ENCODE data around the gene LENG1. TPM values are rescaled to one million over a fixed set of nuclear protein-coding genes. Genes with fewer than 3 reads are reported as not detected.

LENG1 gene
- total and polyA plus RNA-seq, 5 experiments from 2014 or later = 7.7 to 20.5 (median 13.9) TPM

GRCh38 chr19:54136864-54137698 lies 22.4 kb downstream of the LENG1 start:
- peaks cover 26 to 52% (median 51%) of the 10 kb centered on the region in 4 donors for H3K4me1 Mint-ChIP-seq
- no peaks in the 10 kb centered on the region for H3K27me3 Mint-ChIP-seq
- ATAC-seq (peak; percentile 80), DNase-seq (peak; percentile 95 to 100 (median 100))
- H3K4me3 Mint-ChIP-seq = peak overlapping the region; percentile 78 to 94 (median 90)
- H3K9me3 Mint-ChIP-seq = no peaks in the 10 kb centered on the region
- peaks cover 0 to 11% (median 0%) of the 10 kb centered on the region in 3 donors for H3K36me3 Mint-ChIP-seq
- POLR2A ChIA-PET = interaction anchor here (0.6 to 4.5 kb wide), 27 partner anchors 11 to 1947 kb away, joined by 3 to 129 read pairs (median 4); partner anchors contain the start of genes LENG1, LENG8, LENG9 and MBOAT7
- peak overlapping the region; percentile 14 to 95 (median 90) for H3K27ac Mint-ChIP-seq

DNA sequence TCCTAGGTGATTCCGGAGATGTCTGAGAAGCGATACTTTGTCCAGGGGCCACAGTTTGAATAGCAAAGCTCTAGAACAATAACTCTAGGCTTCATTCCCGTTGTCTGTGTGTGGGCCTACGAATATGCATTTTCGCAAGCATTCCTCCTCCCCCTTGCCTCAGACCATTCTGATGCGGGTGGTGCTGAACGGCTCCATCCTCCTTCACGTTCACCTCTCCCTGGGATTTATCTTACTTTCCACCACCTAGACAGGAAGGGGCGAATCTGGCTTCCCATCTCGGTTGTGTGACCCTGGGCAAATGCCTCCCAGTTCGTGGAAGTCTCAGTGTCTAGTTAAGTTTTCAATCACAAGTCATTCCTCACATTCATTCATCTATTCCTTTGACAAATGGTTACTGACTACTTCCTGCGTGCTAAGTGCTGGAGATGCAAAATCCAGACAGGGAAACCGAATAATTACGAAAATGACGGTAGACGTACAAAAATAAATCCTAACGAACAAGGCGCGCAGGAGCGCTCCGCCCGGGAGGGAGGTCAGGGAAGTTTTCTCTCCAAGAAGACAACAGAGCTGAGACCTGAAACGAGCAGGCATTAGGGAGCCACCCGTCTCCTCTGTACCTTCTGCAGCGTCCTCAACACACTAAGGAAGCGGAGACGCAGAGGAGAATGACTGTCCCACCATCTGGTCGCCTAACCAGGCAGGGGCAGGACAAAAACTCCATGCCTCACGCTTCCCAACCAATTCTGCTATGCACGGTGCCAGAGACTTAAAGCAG lies 23.2 kb downstream of the LENG1 start:
- H3K27ac Mint-ChIP-seq = peak overlapping the region; percentile 14 to 95 (median 90)
- H3K36me3 Mint-ChIP-seq = peaks cover 0 to 14% (median 2%) of the 10 kb centered on the region in 3 donors
- peaks cover 23 to 49% (median 45%) of the 10 kb centered on the region in 4 donors for H3K4me1 Mint-ChIP-seq
- H3K9me3 Mint-ChIP-seq = no peaks in the 10 kb centered on the region
- DNase-seq = peak in 1 of 10 donors; percentile 15
- peak overlapping the region; percentile 78 to 94 (median 90) for H3K4me3 Mint-ChIP-seq
- POLR2A ChIA-PET = interaction anchor here (0.7 to 4.5 kb wide), 19 partner anchors 10 to 1518 kb away, joined by 3 to 129 read pairs (median 5); partner anchors contain the start of genes LENG1, LENG8, LENG9 and MBOAT7
- no peak for ATAC-seq
- no peaks in the 10 kb centered on the region for H3K27me3 Mint-ChIP-seq

GRCh38 chr19:54133957-54134590 lies 25.4 kb downstream of the LENG1 start:
- no peak for ATAC-seq
- Mint-ChIP-seq H3K9me3 (no peaks in the 10 kb centered on the region), H3K4me3 (peak overlapping the region in 2 of 10 donors; percentile 4 to 26), H3K27ac (peak overlapping the region in 4 of 10 donors; percentile 33 to 82 (median 60)), H3K4me1 (peaks cover 12 to 29% (median 25%) of the 10 kb centered on the region in 4 donors), H3K36me3 (peaks cover 0 to 12% (median 2%) of the 10 kb centered on the region in 3 donors), H3K27me3 (no peaks in the 10 kb centered on the region)
- no peak for DNase-seq
- POLR2A ChIA-PET = interaction anchor here (0.6 kb wide), 1 partner anchor 58 kb away, joined by 4 read pairs; no protein-coding TSS in a partner anchor

- Mint-ChIP-seq H3K27ac (peak overlapping the region in 2 of 10 donors; percentile 18 to 82), H3K36me3 (peaks cover 0 to 14% (median 3%) of the 10 kb centered on the region in 3 donors), H3K4me3 (no peak overlapping the region), H3K27me3 (no peaks in the 10 kb centered on the region), H3K9me3 (no peaks in the 10 kb centered on the region), H3K4me1 (peaks cover 8 to 23% (median 19%) of the 10 kb centered on the region in 4 donors)
- ATAC-seq (no peak), DNase-seq (peak in 2 of 10 donors; percentile 51 to 69)
- POLR2A ChIA-PET = interaction anchor here (0.6 kb wide), 1 partner anchor 59 kb away, joined by 4 read pairs; no protein-coding TSS in a partner anchor
Observed at GRCh38 chr19:54133312-54133956, 26.1 kb downstream of the LENG1 start.

DNA sequence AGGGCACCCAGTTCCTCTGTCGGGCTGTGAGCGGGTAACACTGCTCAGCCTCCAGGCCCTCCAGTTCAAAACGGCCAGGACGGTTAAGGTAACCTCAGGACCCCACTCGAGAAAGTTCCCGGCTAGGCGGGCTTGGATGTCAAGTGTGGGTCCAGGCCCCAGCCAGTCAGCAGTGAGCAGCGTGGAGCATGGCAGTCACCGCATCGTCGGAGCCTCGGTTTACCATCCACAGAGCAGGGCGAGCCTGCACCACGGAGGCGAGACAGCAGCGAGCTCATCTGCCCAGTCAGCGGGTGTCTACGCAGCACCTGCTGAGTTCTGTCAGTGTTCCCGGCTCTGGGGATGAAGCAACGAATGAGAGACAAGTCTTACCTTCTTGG lies 29.9 kb downstream of the LENG1 start:
- no peak overlapping the region for H3K4me3 Mint-ChIP-seq

GRCh38 chr19:54128796-54129616 lies 30.5 kb downstream of the LENG1 start:
- Mint-ChIP-seq H3K36me3 (peaks cover 0 to 47% (median 4%) of the 10 kb centered on the region in 3 donors), H3K27me3 (no peaks in the 10 kb centered on the region), H3K27ac (no peak overlapping the region), H3K9me3 (no peaks in the 10 kb centered on the region), H3K4me1 (peaks cover 0 to under 1% (median 0%) of the 10 kb centered on the region in 4 donors), H3K4me3 (no peak overlapping the region)
- ATAC-seq = no peak
- POLR2A ChIA-PET = no interaction called here
- no peak for DNase-seq

More for the DNA sequence above, 29.9 kb downstream of the LENG1 start:
- Mint-ChIP-seq H3K9me3 (no peaks in the 10 kb centered on the region), H3K27ac (no peak overlapping the region), H3K27me3 (no peaks in the 10 kb centered on the region), H3K36me3 (peaks cover 0 to 42% (median 4%) of the 10 kb centered on the region in 3 donors), H3K4me1 (peaks cover 2 to 6% (median 4%) of the 10 kb centered on the region in 4 donors)
- ATAC-seq = no peak
- DNase-seq = no peak
- POLR2A ChIA-PET = no interaction called here

- POLR2A ChIA-PET = no interaction called here
- H3K36me3 Mint-ChIP-seq = peaks cover 0 to 51% (median 5%) of the 10 kb centered on the region in 3 donors
- no peak for ATAC-seq
Observed at GRCh38 chr19:54128441-54128725, 31.1 kb downstream of the LENG1 start.

DNA sequence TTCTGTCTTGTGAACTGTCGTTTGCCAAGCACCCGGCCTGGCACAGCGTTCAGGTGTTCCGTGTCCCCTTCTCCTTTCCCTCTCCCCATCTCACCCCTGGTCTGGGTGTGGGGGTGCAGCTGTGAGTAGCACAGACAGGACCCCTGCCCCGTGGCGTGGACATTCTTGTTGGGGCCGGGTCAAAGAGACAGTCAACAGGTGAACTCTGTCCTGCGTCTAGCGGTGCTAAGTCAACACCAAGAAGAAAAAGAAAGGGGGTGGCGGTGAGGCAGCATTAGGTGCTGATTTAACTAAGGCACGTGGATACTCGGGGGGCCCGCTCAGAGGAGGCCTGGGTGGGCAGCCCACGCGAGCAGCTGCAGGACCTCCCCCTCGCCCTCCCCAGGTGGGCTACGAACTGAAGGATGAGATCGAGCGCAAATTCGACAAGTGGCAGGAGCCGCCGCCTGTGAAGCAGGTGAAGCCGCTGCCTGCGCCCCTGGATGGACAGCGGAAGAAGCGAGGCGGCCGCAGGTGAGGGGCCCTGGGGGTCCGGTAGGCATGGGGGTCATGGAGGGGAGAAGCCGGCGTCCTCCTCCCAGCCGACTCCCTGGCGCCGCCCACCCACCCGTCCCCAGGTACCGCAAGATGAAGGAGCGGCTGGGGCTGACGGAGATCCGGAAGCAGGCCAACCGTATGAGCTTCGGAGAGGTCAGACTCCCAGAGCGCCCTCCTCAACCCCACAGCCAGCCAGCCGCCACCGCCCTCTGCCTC lies 31.7 kb downstream of the LENG1 start:
- Mint-ChIP-seq H3K27me3 (no peaks in the 10 kb centered on the region), H3K4me1 (peaks cover 0 to 1% (median 0%) of the 10 kb centered on the region in 4 donors), H3K27ac (peak overlapping the region in 1 of 10 donors; percentile 56), H3K9me3 (no peaks in the 10 kb centered on the region), H3K4me3 (no peak overlapping the region), H3K36me3 (peaks cover 0 to 56% (median 7%) of the 10 kb centered on the region in 3 donors)
- ATAC-seq (no peak), DNase-seq (no peak)
- POLR2A ChIA-PET = no interaction called here

More at GRCh38 chr19:54128441-54128725, 31.1 kb downstream of the LENG1 start:
- H3K4me1 Mint-ChIP-seq = no peaks in the 10 kb centered on the region
- DNase-seq = no peak
- no peak overlapping the region for H3K4me3 Mint-ChIP-seq
- no peaks in the 10 kb centered on the region for H3K27me3 Mint-ChIP-seq
- H3K27ac Mint-ChIP-seq = peak overlapping the region in 1 of 10 donors; percentile 56
- H3K9me3 Mint-ChIP-seq = no peaks in the 10 kb centered on the region

DNA sequence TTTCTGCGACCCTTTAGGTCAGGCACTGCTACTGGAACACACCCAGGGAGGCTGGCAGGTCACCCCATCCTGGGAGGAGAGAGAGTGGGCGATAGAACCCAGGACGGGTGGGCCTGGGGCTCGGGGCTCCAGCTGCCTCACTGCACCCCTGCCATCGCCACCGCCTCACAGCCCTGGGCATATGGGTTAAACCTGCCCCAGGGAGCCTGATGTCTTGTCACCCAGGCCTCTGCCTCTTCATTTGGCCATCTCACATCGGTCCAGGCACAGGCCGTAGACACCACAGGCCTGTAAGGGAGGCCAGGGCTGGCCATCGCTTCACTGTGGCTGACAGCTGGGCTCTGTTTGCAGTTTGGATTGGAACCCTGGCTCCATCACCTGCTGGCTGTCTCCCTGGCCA lies 33.8 kb downstream of the LENG1 start:
- Mint-ChIP-seq H3K27ac (peak overlapping the region in 1 of 10 donors; percentile 29), H3K27me3 (no peaks in the 10 kb centered on the region), H3K4me1 (peaks cover 0 to 2% (median under 1%) of the 10 kb centered on the region in 4 donors), H3K36me3 (peaks cover 0 to 64% (median 5%) of the 10 kb centered on the region in 3 donors), H3K9me3 (no peaks in the 10 kb centered on the region), H3K4me3 (no peak overlapping the region)
- POLR2A ChIA-PET = interaction anchor here (1.4 to 2.2 kb wide), 2 partner anchors 11 kb away, joined by 5 to 6 read pairs; partner anchors contain the start of gene CNOT3
- ATAC-seq (no peak), DNase-seq (no peak)

GRCh38 chr19:54124393-54124792 lies 35.1 kb downstream of the LENG1 start:
- POLR2A ChIA-PET = interaction anchor here (2.2 to 2.6 kb wide), 2 partner anchors 9 to 13 kb away, joined by 5 to 16 read pairs; partner anchors contain the start of genes CNOT3, PRPF31 and TFPT
- no peaks in the 10 kb centered on the region for H3K9me3 Mint-ChIP-seq
- DNase-seq (no peak), ATAC-seq (no peak)
- peaks cover 0 to 70% (median 9%) of the 10 kb centered on the region in 3 donors for H3K36me3 Mint-ChIP-seq
- no peaks in the 10 kb centered on the region for H3K27me3 Mint-ChIP-seq
- H3K4me3 Mint-ChIP-seq = no peak overlapping the region
- peaks cover 0 to 2% (median under 1%) of the 10 kb centered on the region in 4 donors for H3K4me1 Mint-ChIP-seq
- no peak overlapping the region for H3K27ac Mint-ChIP-seq

All from naive thymus-derived CD8-positive, alpha-beta T cell (primary cell).